Measurements from ENCODE around the gene C4B. TPM values are rescaled to one million over a fixed set of nuclear protein-coding genes. Genes with fewer than 3 reads are reported as not detected.

C4B gene
- total RNA-seq, 1 experiment from 2014 or later, result 3.7 TPM

DNA sequence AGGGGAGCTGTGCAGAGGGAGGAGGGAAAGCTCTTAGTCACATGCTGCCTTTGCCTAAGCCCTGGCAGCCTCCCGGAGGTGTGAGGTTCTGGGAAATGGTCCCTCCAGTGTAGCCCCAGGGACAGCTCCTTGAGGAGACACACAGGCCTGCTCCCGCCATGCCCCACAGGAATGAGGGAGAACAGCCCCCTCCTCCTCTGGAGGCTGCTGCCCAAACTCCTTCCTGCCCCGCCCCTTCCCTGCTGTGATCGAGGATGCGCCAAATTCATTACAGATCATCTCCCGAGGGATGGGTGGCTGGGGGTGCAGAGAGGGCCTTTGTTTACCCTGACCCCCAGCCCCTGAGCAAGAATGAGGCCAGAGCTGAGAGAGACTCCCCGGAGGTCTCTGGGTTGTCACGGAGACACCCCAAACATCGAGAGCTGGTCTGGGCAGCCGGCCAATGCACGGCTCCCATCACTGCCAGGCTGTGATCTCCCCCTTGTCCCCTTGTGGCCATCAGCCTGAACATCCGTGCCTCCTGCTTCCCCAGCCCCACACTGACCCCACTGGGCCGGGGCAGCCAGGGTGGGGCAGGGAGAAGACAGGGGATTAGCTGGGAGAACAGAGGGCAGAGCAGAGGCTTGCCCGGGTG lies 32.0 kb downstream of the C4B start (continued):
- TF ChIP-seq, protein P1, sequence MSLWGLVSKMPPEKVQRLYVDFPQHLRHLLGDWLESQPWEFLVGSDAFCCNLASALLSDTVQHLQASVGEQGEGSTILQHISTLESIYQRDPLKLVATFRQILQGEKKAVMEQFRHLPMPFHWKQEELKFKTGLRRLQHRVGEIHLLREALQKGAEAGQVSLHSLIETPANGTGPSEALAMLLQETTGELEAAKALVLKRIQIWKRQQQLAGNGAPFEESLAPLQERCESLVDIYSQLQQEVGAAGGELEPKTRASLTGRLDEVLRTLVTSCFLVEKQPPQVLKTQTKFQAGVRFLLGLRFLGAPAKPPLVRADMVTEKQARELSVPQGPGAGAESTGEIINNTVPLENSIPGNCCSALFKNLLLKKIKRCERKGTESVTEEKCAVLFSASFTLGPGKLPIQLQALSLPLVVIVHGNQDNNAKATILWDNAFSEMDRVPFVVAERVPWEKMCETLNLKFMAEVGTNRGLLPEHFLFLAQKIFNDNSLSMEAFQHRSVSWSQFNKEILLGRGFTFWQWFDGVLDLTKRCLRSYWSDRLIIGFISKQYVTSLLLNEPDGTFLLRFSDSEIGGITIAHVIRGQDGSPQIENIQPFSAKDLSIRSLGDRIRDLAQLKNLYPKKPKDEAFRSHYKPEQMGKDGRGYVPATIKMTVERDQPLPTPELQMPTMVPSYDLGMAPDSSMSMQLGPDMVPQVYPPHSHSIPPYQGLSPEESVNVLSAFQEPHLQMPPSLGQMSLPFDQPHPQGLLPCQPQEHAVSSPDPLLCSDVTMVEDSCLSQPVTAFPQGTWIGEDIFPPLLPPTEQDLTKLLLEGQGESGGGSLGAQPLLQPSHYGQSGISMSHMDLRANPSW (CRISPR knock-in tag; conservative IDR thresholded peaks at IDR 0.05; ENCODE audit: low read depth), result no peak
- TF ChIP-seq KAT7 (CRISPR knock-in tag; IDR thresholded peaks at IDR 0.05; ENCODE audit: borderline replicate concordance), result no peak

DNA sequence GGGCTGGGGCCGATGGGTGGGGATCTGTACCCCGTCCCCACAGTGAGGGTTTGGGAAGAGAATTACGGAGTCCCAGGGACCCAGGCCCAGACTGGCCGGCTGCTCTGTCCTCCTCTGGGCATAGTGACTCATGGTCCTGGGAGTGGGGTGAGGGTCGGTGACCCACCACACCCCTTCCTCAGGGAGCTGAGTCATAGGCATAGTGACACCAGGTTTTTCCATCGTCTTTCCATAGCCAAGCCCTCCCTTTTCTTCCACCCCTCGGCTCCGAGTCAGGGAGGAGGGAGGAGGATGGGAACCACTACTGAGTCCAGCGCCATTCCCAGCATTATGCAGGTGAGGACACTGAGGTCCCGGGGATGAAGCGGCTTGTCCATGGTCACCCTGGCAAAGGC lies 32.5 kb downstream of the C4B start:
- Mint-ChIP-seq H3K4me3 (no peak overlapping the region), H3K27me3 (ENCODE audit: low read depth) (no peaks in the 10 kb centered on the region; the same call in 1 of the 2 replicates), H3K4me1 (peaks cover 2% of the 10 kb centered on the region; the same call in 1 of the 2 replicates), H3K9me3 (no peaks in the 10 kb centered on the region), H3K27ac (no peak overlapping the region), H3K36me3 (no peaks in the 10 kb centered on the region)
- no peak for DNase-seq (ENCODE audit: low spot score)
- no peak for ATAC-seq
- TF ChIP-seq, protein P2, sequence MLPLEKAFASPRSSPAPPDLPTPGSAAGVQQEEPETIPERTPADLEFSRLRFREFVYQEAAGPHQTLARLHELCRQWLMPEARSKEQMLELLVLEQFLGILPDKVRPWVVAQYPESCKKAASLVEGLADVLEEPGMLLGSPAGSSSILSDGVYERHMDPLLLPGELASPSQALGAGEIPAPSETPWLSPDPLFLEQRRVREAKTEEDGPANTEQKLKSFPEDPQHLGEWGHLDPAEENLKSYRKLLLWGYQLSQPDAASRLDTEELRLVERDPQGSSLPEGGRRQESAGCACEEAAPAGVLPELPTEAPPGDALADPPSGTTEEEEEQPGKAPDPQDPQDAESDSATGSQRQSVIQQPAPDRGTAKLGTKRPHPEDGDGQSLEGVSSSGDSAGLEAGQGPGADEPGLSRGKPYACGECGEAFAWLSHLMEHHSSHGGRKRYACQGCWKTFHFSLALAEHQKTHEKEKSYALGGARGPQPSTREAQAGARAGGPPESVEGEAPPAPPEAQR (CRISPR knock-in tag; IDR thresholded peaks at IDR 0.05), result no peak
- ChIA-PET POLR2A (no interaction called here), CTCF (interaction anchor here (0.8 to 3.5 kb wide), 10 partner anchors 12 to 317 kb away, joined by 3 to 23 read pairs (median 9); no protein-coding TSS in a partner anchor)

DNA sequence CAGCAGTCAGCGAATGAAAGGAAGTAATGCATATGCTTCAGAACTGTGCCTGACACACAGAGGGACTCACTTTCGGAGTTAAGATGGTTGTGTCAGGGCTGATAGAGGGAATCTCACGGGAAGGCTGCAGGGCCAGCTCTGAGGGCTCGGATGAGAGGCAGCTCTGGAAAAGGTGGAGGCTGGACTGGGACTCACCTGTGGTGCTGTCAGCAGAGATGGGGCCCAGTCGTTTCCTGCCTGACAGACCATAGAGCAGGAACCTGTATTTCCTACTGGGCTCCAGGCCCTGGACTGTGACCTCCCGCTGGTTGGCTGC lies 32.9 kb downstream of the C4B start:
- H3K27ac Mint-ChIP-seq, result no peak overlapping the region
- peaks cover 2% of the 10 kb centered on the region; the same call in 1 of the 2 replicates for H3K4me1 Mint-ChIP-seq
- H3K4me3 Mint-ChIP-seq, result no peak overlapping the region
- H3K9me3 Mint-ChIP-seq, result no peaks in the 10 kb centered on the region
- TF ChIP-seq, protein P3, sequence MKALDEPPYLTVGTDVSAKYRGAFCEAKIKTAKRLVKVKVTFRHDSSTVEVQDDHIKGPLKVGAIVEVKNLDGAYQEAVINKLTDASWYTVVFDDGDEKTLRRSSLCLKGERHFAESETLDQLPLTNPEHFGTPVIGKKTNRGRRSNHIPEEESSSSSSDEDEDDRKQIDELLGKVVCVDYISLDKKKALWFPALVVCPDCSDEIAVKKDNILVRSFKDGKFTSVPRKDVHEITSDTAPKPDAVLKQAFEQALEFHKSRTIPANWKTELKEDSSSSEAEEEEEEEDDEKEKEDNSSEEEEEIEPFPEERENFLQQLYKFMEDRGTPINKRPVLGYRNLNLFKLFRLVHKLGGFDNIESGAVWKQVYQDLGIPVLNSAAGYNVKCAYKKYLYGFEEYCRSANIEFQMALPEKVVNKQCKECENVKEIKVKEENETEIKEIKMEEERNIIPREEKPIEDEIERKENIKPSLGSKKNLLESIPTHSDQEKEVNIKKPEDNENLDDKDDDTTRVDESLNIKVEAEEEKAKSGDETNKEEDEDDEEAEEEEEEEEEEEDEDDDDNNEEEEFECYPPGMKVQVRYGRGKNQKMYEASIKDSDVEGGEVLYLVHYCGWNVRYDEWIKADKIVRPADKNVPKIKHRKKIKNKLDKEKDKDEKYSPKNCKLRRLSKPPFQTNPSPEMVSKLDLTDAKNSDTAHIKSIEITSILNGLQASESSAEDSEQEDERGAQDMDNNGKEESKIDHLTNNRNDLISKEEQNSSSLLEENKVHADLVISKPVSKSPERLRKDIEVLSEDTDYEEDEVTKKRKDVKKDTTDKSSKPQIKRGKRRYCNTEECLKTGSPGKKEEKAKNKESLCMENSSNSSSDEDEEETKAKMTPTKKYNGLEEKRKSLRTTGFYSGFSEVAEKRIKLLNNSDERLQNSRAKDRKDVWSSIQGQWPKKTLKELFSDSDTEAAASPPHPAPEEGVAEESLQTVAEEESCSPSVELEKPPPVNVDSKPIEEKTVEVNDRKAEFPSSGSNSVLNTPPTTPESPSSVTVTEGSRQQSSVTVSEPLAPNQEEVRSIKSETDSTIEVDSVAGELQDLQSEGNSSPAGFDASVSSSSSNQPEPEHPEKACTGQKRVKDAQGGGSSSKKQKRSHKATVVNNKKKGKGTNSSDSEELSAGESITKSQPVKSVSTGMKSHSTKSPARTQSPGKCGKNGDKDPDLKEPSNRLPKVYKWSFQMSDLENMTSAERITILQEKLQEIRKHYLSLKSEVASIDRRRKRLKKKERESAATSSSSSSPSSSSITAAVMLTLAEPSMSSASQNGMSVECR (CRISPR knock-in tag; IDR thresholded peaks at IDR 0.05; ENCODE audit: borderline replicate concordance), result no peak
- no peak for TF ChIP-seq HMGA2 (CRISPR knock-in tag; IDR thresholded peaks at IDR 0.05)
- TF ChIP-seq, protein P4, sequence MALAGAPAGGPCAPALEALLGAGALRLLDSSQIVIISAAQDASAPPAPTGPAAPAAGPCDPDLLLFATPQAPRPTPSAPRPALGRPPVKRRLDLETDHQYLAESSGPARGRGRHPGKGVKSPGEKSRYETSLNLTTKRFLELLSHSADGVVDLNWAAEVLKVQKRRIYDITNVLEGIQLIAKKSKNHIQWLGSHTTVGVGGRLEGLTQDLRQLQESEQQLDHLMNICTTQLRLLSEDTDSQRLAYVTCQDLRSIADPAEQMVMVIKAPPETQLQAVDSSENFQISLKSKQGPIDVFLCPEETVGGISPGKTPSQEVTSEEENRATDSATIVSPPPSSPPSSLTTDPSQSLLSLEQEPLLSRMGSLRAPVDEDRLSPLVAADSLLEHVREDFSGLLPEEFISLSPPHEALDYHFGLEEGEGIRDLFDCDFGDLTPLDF (CRISPR knock-in tag; IDR thresholded peaks at IDR 0.05), result no peak
- TF ChIP-seq ZBTB21 (CRISPR knock-in tag; IDR thresholded peaks at IDR 0.05; ENCODE audit: borderline replicate concordance), result no peak
- TF ChIP-seq, protein P5, sequence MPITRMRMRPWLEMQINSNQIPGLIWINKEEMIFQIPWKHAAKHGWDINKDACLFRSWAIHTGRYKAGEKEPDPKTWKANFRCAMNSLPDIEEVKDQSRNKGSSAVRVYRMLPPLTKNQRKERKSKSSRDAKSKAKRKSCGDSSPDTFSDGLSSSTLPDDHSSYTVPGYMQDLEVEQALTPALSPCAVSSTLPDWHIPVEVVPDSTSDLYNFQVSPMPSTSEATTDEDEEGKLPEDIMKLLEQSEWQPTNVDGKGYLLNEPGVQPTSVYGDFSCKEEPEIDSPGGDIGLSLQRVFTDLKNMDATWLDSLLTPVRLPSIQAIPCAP (CRISPR knock-in tag; IDR thresholded peaks at IDR 0.05), result no peak
- no peak for TF ChIP-seq JUN (CRISPR knock-in tag; IDR thresholded peaks at IDR 0.05)
- CTCF ChIA-PET, result interaction anchor here (0.5 to 3.5 kb wide), 33 partner anchors 8 to 820 kb away, joined by 3 to 23 read pairs (median 4); partner anchors contain the start of genes AGPAT1, EHMT2, FKBPL and NEU1
- H3K36me3 Mint-ChIP-seq, result no peaks in the 10 kb centered on the region
- no peaks in the 10 kb centered on the region; the same call in 1 of the 2 replicates for H3K27me3 Mint-ChIP-seq (ENCODE audit: low read depth)
- ATAC-seq (no peak), DNase-seq (ENCODE audit: low spot score) (no peak)
- POLR2A ChIA-PET, result no interaction called here

All from WTC11 (cell line).